ENCODE data around the gene BSN. TPM values are rescaled to one million over a fixed set of nuclear protein-coding genes. Genes with fewer than 3 reads are reported as not detected.

The BSN gene
- total and polyA plus RNA-seq, 2 of the 4 experiments (the other 2 are of a cell fraction) = under 0.01 to 0.03 TPM

DNA sequence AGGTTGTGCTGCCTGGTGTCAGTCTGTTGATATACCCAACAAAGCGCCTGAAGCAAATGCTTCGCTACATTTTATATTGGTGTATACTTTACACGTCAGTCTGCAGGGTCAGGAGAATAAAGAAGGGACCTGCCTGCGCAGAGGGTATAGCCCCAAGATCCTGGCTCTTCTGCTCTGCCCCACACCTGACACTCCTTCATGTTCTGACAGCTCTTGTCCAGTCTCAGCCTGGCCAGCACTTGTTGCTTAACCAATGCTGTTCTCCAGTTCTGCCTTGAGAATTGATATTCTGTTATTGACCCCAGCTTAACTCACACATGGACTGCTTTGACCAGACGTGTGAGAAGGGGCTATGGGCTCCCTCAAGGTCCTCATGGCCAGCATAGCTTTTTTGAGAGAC lies 35.8 kb upstream of the BSN start:
- Histone ChIP-seq H3K18ac (ENCODE audit: low read depth, low read length) (no peak overlapping the region), H3K14ac (replicated peaks; ENCODE audit: low read depth, low read length) (no peak overlapping the region), H2AK9ac (replicated peaks; ENCODE audit: low read depth, low read length, poor library complexity) (no peak overlapping the region), H3K4me1 (ENCODE audit: control insufficient read depth, insufficient read depth, low read length) (no peaks in the 10 kb centered on the region), H3K4ac (ENCODE audit: low read depth, low read length) (no peak overlapping the region), H3K4me2 (ENCODE audit: low read depth, low read length) (no peak overlapping the region), H3K9me1 (ENCODE audit: insufficient read depth, low read length) (peaks cover 6% of the 10 kb centered on the region), H3K9ac (ENCODE audit: low read depth, low read length) (no peak overlapping the region), H3K27ac (ENCODE audit: insufficient read depth, low read length) (no peak overlapping the region), H3K27me3 (ENCODE audit: control insufficient read depth, insufficient read depth, low read length) (no peaks in the 10 kb centered on the region), H4K91ac (ENCODE audit: insufficient read depth, low read depth, low read length) (no peak overlapping the region), H3K56ac (ENCODE audit: extremely low read depth, insufficient read depth, low read length) (no peak overlapping the region), H2BK20ac (ENCODE audit: low read depth, low read length) (no peak overlapping the region), H2BK15ac (ENCODE audit: low read depth, low read length) (no peak overlapping the region), H2BK120ac (ENCODE audit: low read depth, low read length) (no peak overlapping the region), H4K20me1 (ENCODE audit: insufficient read depth, low read length) (0 out of 2 replicates have a peak, but pooled peaks cover 4% of the 10 kb centered on the region), H2BK5ac (ENCODE audit: low read depth, low read length, poor library complexity, severe bottlenecking) (no peak overlapping the region), H4K8ac (ENCODE audit: low read depth in 2 of 2, low read length in 2 of 2) (no peak overlapping the region), H3K23ac (ENCODE audit: low read depth, low read length) (no peak overlapping the region), H4K5ac (ENCODE audit: low read depth, low read length) (no peak overlapping the region), H3K4me3 (ENCODE audit: insufficient read depth, low read depth, low read length) (no peak overlapping the region), H3K79me1 (ENCODE audit: low read depth in 1 of 2, low read length in 2 of 2) (peaks cover 4 to 29% of the 10 kb centered on the region in 2 experiments; a peak in 3 of 4 replicates), H2AFZ (replicated peaks; ENCODE audit: low read length, poor library complexity) (no peak overlapping the region), H3K36me3 (ENCODE audit: control insufficient read depth, insufficient read depth, low read length) (peaks cover 2% of the 10 kb centered on the region; the same call in 1 of the 2 replicates), H3K9me3 (ENCODE audit: control insufficient read depth, insufficient read depth, low read length) (no peaks in the 10 kb centered on the region), H2AK5ac (ENCODE audit: low read depth, low read length) (no peak overlapping the region)
- WGBS, 2 experiments (ENCODE audit: extremely low coverage in 2 of 2, insufficient read length in 1 of 2) = 100% methylated on average over 2 of the region's 5 CpGs; no CpG with 5 or more reads in 1 of the 2 experiments
- TF ChIP-seq MAZ (IDR thresholded peaks at IDR 0.05; ENCODE audit: borderline replicate concordance, low read depth, low read length) = no peak
- TF ChIP-seq MXI1 (IDR thresholded peaks at IDR 0.05; ENCODE audit: borderline replicate concordance, low read depth, low read length) = no peak
- TF ChIP-seq SMC3 (IDR thresholded peaks at IDR 0.05; ENCODE audit: low read depth, low read length) = no peak
- TF ChIP-seq RAD21 (IDR thresholded peaks at IDR 0.05; ENCODE audit: low read length) = no peak
- no peak for TF ChIP-seq MAFK (IDR thresholded peaks at IDR 0.05; ENCODE audit: low read depth, low read length)
- TF ChIP-seq USF2 (IDR thresholded peaks at IDR 0.05; ENCODE audit: low read depth, low read length) = no peak
- no peak for TF ChIP-seq ELK1 (IDR thresholded peaks at IDR 0.05; ENCODE audit: borderline replicate concordance, low read depth, low read length)
- POLR2A ChIA-PET (ENCODE audit: unreplicated experiment) = no interaction called here
- in situ Hi-C loops (cut with MboI; ENCODE audit: low sequenced_read_pairs) (no loop called here), dilution Hi-C loops (cut with HindIII; ENCODE audit: low sequenced_read_pairs, unreplicated experiment) (no loop called here), intact Hi-C loops (cut with micrococcal nuclease) (no loop called here)
- CTCF ChIA-PET = no interaction called here
- no TSS peak for BruUV-seq (replicated peaks)
- no peak for ATAC-seq (ENCODE audit: low read depth)
- DNase-seq = no peak

All from IMR-90 (cell line).